WTC11 (cell line): ENCODE data around the gene WNK3. TPM values are rescaled to one million over a fixed set of nuclear protein-coding genes. Genes with fewer than 3 reads are reported as not detected.

Source experiments
- ATAC-seq: fragments of 200-7000 bp; cut with Tn5 transposase; 2 replicates; pipeline ENCODE4 v1.10.0; 2021; ENCODE audit warnings: mild to moderate bottlenecking, moderate library complexity
- CTCF ChIA-PET: fragments of 300-600 bp; sonication (Branson Sonifier 250); formaldehyde crosslinking; loops from one replicate; lab custom pipeline; 2021; ENCODE audit warnings: antibody characterized with exemption; lab: Charles Lee
- POLR2A ChIA-PET: fragments of 350-600 bp; sonication (Branson Sonifier 250); formaldehyde crosslinking; loops from one replicate; lab custom pipeline; 2021; ENCODE audit warnings: antibody characterized with exemption; lab: Charles Lee
- DNase-seq: peaks from one replicate; pipeline ENCODE4 v3.0.0; 2021; ENCODE audit warnings: low spot score
- H3K27ac Mint-ChIP-seq: 2 replicates; pipeline ENCODE4 v1.8.0; 2021; ENCODE audit warnings: mixed read lengths
- H3K27me3 Mint-ChIP-seq: 2 replicates; pipeline ENCODE4 v1.8.0; 2021; ENCODE audit warnings: low read depth, mild to moderate bottlenecking, moderate library complexity, mixed read lengths
- H3K36me3 Mint-ChIP-seq: 2 replicates; pipeline ENCODE4 v1.8.0; 2021; ENCODE audit warnings: mixed read lengths
- H3K4me1 Mint-ChIP-seq: 2 replicates; pipeline ENCODE4 v1.8.0; 2022; ENCODE audit warnings: mixed read lengths
- H3K4me3 Mint-ChIP-seq: 2 replicates; pipeline ENCODE4 v1.8.0; 2021; ENCODE audit warnings: mild to moderate bottlenecking, moderate library complexity, mixed read lengths
- H3K9me3 Mint-ChIP-seq: 2 replicates; pipeline ENCODE4 v1.8.0; 2021; ENCODE audit warnings: mixed read lengths
- ATF6 ChIP-seq: sonication (generic); formaldehyde crosslinking; IDR thresholded peaks from 2 replicates; pipeline ENCODE4 v1.8.1; 2023; ENCODE audit warnings: mild to moderate bottlenecking, missing genetic modification reagents
- CBFB ChIP-seq: sonication (generic); formaldehyde crosslinking; IDR thresholded peaks from 2 replicates; pipeline ENCODE4 v1.8.1; 2022; ENCODE audit warnings: mild to moderate bottlenecking, low read depth, missing genetic modification reagents
- E2F5 ChIP-seq: sonication (generic); formaldehyde crosslinking; IDR thresholded peaks from 2 replicates; pipeline ENCODE4 v1.8.1; 2022; ENCODE audit warnings: mild to moderate bottlenecking, moderate library complexity, missing genetic modification reagents
- EMX1 ChIP-seq: fragments of 250-450 bp; sonication (Bioruptor Pico); IDR thresholded peaks from 2 replicates; pipeline ENCODE4 v1.8.0; 2021; ENCODE audit warnings: mild to moderate bottlenecking
- GABPB1 ChIP-seq: sonication (generic); formaldehyde crosslinking; IDR thresholded peaks from 2 replicates; pipeline ENCODE4 v1.8.1; 2023; ENCODE audit warnings: mild to moderate bottlenecking, missing genetic modification reagents
- GRHL2 ChIP-seq: fragments of 250-450 bp; sonication (Bioruptor Pico); IDR thresholded peaks from 2 replicates; pipeline ENCODE4 v1.8.0; 2022; ENCODE audit warnings: mild to moderate bottlenecking, moderate library complexity; ENCODE audit not compliant: insufficient replicate concordance, severe bottlenecking
- MLX ChIP-seq: sonication (generic); formaldehyde crosslinking; IDR thresholded peaks from 2 replicates; pipeline ENCODE4 v1.8.1; 2023; ENCODE audit warnings: mild to moderate bottlenecking, missing genetic modification reagents, moderate library complexity
- MXD4 ChIP-seq: fragments of 250-450 bp; sonication (Bioruptor Pico); IDR thresholded peaks from 2 replicates; pipeline ENCODE4 v1.8.0; 2021; ENCODE audit warnings: mild to moderate bottlenecking, moderate library complexity, borderline replicate concordance
- NFE2L1 ChIP-seq: sonication (generic); formaldehyde crosslinking; IDR thresholded peaks from 2 replicates; pipeline ENCODE4 v1.8.1; 2023; ENCODE audit warnings: missing genetic modification reagents
- NFYB ChIP-seq: sonication (generic); formaldehyde crosslinking; conservative IDR thresholded peaks from 2 replicates; pipeline ENCODE4 v1.8.0; 2022; ENCODE audit warnings: low read depth, missing genetic modification reagents
- NR2C2 ChIP-seq: sonication (generic); formaldehyde crosslinking; IDR thresholded peaks from 2 replicates; pipeline ENCODE4 v1.8.0; 2022; ENCODE audit warnings: mild to moderate bottlenecking, missing genetic modification reagents
- OVOL2 ChIP-seq: fragments of 250-450 bp; sonication (Bioruptor Pico); IDR thresholded peaks from 2 replicates; pipeline ENCODE4 v1.9.0; 2021; ENCODE audit warnings: mild to moderate bottlenecking, borderline replicate concordance
- RELA ChIP-seq: sonication (generic); formaldehyde crosslinking; IDR thresholded peaks from 2 replicates; pipeline ENCODE4 v1.8.1; 2022; ENCODE audit warnings: missing genetic modification reagents, mild to moderate bottlenecking, borderline replicate concordance
- SP1 ChIP-seq: sonication (generic); formaldehyde crosslinking; conservative IDR thresholded peaks from 2 replicates; pipeline ENCODE4 v1.8.1; 2022; ENCODE audit warnings: missing genetic modification reagents
- ZBTB43 ChIP-seq: sonication (generic); formaldehyde crosslinking; IDR thresholded peaks from 2 replicates; pipeline ENCODE4 v1.8.1; 2023; ENCODE audit warnings: mild to moderate bottlenecking, missing genetic modification reagents
- ZMAT4 ChIP-seq: fragments of 250-450 bp; sonication (Bioruptor Pico); IDR thresholded peaks from 2 replicates; pipeline ENCODE4 v1.9.0; 2021; ENCODE audit warnings: mild to moderate bottlenecking
- ZNF219 ChIP-seq: sonication (generic); formaldehyde crosslinking; IDR thresholded peaks from 2 replicates; pipeline ENCODE4 v1.8.0; 2023; ENCODE audit warnings: missing genetic modification reagents, mild to moderate bottlenecking, borderline replicate concordance
- ZNF396 ChIP-seq: fragments of 250-450 bp; sonication (Bioruptor Pico); IDR thresholded peaks from 2 replicates; pipeline ENCODE4 v1.8.0; 2021; ENCODE audit warnings: mild to moderate bottlenecking, moderate library complexity, borderline replicate concordance
- total RNA-seq: library from RNA; stranded (reverse); gene quantifications from 3 replicates; pipeline ENCODE4 v1.2.3, GENCODE V29; 2021
- TF ChIP-seq, protein P1 (sequence below): fragments of 200-600 bp; IDR thresholded peaks from 2 replicates; pipeline ENCODE4 v1.8.0; 2022; ENCODE audit warnings: antibody characterized with exemption
- TF ChIP-seq, protein P2 (sequence below): sonication (generic); formaldehyde crosslinking; IDR thresholded peaks from 2 replicates; pipeline ENCODE4 v1.8.1; 2023; ENCODE audit warnings: mild to moderate bottlenecking, moderate library complexity, missing genetic modification reagents
- TF ChIP-seq, protein P3 (sequence below): sonication (generic); formaldehyde crosslinking; IDR thresholded peaks from 2 replicates; pipeline ENCODE4 v1.8.0; 2022; ENCODE audit warnings: mild to moderate bottlenecking, missing genetic modification reagents
- TF ChIP-seq, protein P4 (sequence below): sonication (generic); formaldehyde crosslinking; IDR thresholded peaks from 2 replicates; pipeline ENCODE4 v1.8.0; 2022; ENCODE audit warnings: mild to moderate bottlenecking, missing genetic modification reagents
- TF ChIP-seq, protein P5 (sequence below): sonication (generic); formaldehyde crosslinking; IDR thresholded peaks from 2 replicates; pipeline ENCODE4 v1.8.1; 2022; ENCODE audit warnings: low read depth, missing genetic modification reagents, borderline replicate concordance

The WNK3 gene
- total RNA-seq, 1 experiment from 2014 or later = 27.5 TPM

GRCh38 chrX:54292755-54293154 is 65.1 kb downstream of the WNK3 start (continued):
- TF ChIP-seq, protein P1, sequence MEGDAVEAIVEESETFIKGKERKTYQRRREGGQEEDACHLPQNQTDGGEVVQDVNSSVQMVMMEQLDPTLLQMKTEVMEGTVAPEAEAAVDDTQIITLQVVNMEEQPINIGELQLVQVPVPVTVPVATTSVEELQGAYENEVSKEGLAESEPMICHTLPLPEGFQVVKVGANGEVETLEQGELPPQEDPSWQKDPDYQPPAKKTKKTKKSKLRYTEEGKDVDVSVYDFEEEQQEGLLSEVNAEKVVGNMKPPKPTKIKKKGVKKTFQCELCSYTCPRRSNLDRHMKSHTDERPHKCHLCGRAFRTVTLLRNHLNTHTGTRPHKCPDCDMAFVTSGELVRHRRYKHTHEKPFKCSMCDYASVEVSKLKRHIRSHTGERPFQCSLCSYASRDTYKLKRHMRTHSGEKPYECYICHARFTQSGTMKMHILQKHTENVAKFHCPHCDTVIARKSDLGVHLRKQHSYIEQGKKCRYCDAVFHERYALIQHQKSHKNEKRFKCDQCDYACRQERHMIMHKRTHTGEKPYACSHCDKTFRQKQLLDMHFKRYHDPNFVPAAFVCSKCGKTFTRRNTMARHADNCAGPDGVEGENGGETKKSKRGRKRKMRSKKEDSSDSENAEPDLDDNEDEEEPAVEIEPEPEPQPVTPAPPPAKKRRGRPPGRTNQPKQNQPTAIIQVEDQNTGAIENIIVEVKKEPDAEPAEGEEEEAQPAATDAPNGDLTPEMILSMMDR = no peak
- TF ChIP-seq OVOL2 (no peak), RELA (CRISPR knock-in tag) (no peak), E2F5 (CRISPR knock-in tag) (no peak)
- TF ChIP-seq, all 79 proteins: peak for 0

GRCh38 chrX:54291758-54292157 is 66.1 kb downstream of the WNK3 start:
- peaks cover 18% of the 10 kb centered on the region for H3K36me3 Mint-ChIP-seq
- H3K27me3 Mint-ChIP-seq = no peaks in the 10 kb centered on the region
- ChIA-PET CTCF (no interaction called here), POLR2A (no interaction called here)
- no peak overlapping the region for H3K4me3 Mint-ChIP-seq
- H3K4me1 Mint-ChIP-seq = no peaks in the 10 kb centered on the region
- ATAC-seq (no peak), DNase-seq (no peak)
- TF ChIP-seq GRHL2 (CRISPR knock-in tag) (no peak), EMX1 (CRISPR knock-in tag) (no peak), ZNF396 (no peak), NFYB (no peak), GABPB1 (CRISPR knock-in tag) (no peak), ATF6 (CRISPR knock-in tag) (no peak), MXD4 (CRISPR knock-in tag) (no peak), ZMAT4 (CRISPR knock-in tag) (no peak), CBFB (no peak), MLX (CRISPR knock-in tag) (no peak), NFE2L1 (CRISPR knock-in tag) (no peak), SP1 (CRISPR knock-in tag) (no peak), NR2C2 (no peak), ZNF219 (CRISPR knock-in tag) (no peak), ZBTB43 (CRISPR knock-in tag) (no peak)
- TF ChIP-seq, protein P2, sequence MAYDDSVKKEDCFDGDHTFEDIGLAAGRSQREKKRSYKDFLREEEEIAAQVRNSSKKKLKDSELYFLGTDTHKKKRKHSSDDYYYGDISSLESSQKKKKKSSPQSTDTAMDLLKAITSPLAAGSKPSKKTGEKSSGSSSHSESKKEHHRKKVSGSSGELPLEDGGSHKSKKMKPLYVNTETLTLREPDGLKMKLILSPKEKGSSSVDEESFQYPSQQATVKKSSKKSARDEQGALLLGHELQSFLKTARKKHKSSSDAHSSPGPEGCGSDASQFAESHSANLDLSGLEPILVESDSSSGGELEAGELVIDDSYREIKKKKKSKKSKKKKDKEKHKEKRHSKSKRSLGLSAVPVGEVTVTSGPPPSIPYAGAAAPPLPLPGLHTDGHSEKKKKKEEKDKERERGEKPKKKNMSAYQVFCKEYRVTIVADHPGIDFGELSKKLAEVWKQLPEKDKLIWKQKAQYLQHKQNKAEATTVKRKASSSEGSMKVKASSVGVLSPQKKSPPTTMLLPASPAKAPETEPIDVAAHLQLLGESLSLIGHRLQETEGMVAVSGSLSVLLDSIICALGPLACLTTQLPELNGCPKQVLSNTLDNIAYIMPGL = no peak
- TF ChIP-seq, protein P3, sequence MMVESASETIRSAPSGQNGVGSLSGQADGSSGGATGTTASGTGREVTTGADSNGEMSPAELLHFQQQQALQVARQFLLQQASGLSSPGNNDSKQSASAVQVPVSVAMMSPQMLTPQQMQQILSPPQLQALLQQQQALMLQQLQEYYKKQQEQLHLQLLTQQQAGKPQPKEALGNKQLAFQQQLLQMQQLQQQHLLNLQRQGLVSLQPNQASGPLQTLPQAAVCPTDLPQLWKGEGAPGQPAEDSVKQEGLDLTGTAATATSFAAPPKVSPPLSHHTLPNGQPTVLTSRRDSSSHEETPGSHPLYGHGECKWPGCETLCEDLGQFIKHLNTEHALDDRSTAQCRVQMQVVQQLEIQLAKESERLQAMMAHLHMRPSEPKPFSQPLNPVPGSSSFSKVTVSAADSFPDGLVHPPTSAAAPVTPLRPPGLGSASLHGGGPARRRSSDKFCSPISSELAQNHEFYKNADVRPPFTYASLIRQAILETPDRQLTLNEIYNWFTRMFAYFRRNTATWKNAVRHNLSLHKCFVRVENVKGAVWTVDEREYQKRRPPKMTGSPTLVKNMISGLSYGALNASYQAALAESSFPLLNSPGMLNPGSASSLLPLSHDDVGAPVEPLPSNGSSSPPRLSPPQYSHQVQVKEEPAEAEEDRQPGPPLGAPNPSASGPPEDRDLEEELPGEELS (CRISPR knock-in tag) = no peak
- TF ChIP-seq, protein P4, sequence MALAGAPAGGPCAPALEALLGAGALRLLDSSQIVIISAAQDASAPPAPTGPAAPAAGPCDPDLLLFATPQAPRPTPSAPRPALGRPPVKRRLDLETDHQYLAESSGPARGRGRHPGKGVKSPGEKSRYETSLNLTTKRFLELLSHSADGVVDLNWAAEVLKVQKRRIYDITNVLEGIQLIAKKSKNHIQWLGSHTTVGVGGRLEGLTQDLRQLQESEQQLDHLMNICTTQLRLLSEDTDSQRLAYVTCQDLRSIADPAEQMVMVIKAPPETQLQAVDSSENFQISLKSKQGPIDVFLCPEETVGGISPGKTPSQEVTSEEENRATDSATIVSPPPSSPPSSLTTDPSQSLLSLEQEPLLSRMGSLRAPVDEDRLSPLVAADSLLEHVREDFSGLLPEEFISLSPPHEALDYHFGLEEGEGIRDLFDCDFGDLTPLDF (CRISPR knock-in tag) = no peak
- TF ChIP-seq, protein P5, sequence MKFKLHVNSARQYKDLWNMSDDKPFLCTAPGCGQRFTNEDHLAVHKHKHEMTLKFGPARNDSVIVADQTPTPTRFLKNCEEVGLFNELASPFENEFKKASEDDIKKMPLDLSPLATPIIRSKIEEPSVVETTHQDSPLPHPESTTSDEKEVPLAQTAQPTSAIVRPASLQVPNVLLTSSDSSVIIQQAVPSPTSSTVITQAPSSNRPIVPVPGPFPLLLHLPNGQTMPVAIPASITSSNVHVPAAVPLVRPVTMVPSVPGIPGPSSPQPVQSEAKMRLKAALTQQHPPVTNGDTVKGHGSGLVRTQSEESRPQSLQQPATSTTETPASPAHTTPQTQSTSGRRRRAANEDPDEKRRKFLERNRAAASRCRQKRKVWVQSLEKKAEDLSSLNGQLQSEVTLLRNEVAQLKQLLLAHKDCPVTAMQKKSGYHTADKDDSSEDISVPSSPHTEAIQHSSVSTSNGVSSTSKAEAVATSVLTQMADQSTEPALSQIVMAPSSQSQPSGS (CRISPR knock-in tag) = no peak
- no peaks in the 10 kb centered on the region for H3K9me3 Mint-ChIP-seq
- no peak overlapping the region for H3K27ac Mint-ChIP-seq
